Sigmoid colon (tissue), 3 donors: ENCODE data around the gene RFX4.

ENCODE experiments used
- POLR2A ChIP-seq, 2 donors: fragments of 450-650 bp; IDR thresholded peaks; one replicate each; pipeline ENCODE4 v1.6.1; 2016; ENCODE audit warnings: antibody characterized with exemption in 2 of 2, mild to moderate bottlenecking in 2 of 2, moderate library complexity in 2 of 2
- TF ChIP-seq, protein P1 (sequence below), 4 experiments: fragments of 450-650 bp in 3 of 4; fragments of 200-600 bp in 1 of 4; IDR thresholded peaks; one replicate each; pipeline ENCODE4 v1.5.1; 2016 to 2019; ENCODE audit warnings: antibody characterized with exemption in 4 of 4, mild to moderate bottlenecking in 3 of 4, moderate library complexity in 2 of 4

DNA sequence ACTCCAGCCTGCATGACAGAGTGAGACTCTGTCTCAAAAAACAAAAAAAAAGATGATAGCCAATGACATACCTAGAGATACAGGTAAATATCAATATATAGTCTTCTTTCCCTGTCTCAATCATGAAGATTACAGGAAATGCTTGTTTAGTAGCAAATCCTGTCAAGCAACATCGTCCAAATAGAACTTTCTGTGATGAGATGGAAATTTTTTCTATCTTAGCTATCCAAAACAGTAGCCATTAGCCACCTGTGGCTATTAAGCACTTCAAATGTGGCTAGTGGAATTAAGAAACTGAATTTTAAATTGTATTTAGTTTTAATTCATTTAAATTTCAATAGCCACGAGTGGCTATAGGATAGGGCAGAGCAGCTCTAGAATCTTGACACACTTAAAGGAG is 158.4 kb downstream of the RFX4 start:
- no peak for TF ChIP-seq POLR2A (IDR thresholded peaks at IDR 0.05)
- TF ChIP-seq, protein P1, sequence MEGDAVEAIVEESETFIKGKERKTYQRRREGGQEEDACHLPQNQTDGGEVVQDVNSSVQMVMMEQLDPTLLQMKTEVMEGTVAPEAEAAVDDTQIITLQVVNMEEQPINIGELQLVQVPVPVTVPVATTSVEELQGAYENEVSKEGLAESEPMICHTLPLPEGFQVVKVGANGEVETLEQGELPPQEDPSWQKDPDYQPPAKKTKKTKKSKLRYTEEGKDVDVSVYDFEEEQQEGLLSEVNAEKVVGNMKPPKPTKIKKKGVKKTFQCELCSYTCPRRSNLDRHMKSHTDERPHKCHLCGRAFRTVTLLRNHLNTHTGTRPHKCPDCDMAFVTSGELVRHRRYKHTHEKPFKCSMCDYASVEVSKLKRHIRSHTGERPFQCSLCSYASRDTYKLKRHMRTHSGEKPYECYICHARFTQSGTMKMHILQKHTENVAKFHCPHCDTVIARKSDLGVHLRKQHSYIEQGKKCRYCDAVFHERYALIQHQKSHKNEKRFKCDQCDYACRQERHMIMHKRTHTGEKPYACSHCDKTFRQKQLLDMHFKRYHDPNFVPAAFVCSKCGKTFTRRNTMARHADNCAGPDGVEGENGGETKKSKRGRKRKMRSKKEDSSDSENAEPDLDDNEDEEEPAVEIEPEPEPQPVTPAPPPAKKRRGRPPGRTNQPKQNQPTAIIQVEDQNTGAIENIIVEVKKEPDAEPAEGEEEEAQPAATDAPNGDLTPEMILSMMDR (IDR thresholded peaks at IDR 0.05): no peak
